Measurements from ENCODE around the gene GRAMD1A. TPM values are rescaled to one million over a fixed set of nuclear protein-coding genes. Genes with fewer than 3 reads are reported as not detected.

The GRAMD1A gene
- 61.9 TPM for total RNA-seq

DNA sequence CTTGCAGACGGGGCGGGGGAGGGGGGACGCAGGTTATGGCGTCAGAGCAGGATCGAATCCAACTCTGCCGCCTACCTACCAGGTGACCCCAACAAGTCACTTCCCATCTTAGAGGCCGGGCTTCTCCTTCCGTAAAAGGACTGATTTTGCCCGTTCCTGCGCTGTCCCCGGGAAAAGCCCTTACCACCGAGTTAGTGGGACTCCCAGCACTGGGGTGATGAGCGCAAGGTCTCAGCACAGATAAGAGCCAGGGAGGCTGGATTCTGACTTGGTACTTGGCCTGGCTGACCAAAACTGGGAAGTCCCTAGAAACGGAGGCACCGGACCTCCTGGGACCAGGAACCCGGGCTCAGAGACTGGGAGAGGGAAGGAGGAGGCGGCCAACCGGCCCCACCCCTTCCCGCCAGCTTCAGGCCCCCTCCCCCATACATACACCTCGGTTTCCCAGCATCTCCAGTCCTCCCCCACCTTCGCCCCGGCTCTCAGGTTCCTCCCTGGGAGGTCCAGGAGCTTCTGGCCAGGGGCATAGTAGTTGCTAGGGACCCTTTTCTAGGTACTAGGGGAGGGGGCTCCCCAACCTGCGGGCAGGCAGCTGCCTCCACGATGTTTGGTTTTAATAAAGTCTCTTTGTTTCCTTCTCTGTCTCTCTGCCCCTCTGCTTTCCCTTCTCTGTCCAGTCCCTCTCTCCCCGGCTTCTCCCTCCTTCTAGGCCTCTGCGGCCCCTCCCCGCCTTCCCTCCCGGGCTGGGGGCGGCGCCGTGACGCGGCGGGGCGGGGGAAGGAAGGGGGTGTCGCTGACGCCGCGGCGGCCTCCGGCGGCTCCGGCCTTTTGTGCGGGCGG is at the start of gene GRAMD1A:
Gene GRAMD1A, plus strand, starts transcription at position 826 of the 840 bp plus-strand sequence. CDS start 156 bp downstream, outside the sequence.
- Histone ChIP-seq H3K4me1 (peaks cover 61% of the 10 kb centered on the region), H3K36me3 (no peaks in the 10 kb centered on the region), H3K27ac (peak within 1 kb of the TSS; percentile 98), H3K27me3 (no peaks in the 10 kb centered on the region), H3K9me3 (no peaks in the 10 kb centered on the region), H3K4me3 (peak within 1 kb of the TSS; percentile 70 to 93)
- DNase-seq (ENCODE audit: extremely low spot score in 2 of 2): peak in 1 of 2 donors; percentile 97
- TF ChIP-seq POLR2AphosphoS5 (IDR thresholded peaks at IDR 0.05; ENCODE audit: insufficient read depth in 1 of 2, low read depth in 1 of 2) (peak; percentile 50 to 89), POLR2A (IDR thresholded peaks at IDR 0.05) (peak; percentile 0 to 76)
- TF ChIP-seq, protein P1, sequence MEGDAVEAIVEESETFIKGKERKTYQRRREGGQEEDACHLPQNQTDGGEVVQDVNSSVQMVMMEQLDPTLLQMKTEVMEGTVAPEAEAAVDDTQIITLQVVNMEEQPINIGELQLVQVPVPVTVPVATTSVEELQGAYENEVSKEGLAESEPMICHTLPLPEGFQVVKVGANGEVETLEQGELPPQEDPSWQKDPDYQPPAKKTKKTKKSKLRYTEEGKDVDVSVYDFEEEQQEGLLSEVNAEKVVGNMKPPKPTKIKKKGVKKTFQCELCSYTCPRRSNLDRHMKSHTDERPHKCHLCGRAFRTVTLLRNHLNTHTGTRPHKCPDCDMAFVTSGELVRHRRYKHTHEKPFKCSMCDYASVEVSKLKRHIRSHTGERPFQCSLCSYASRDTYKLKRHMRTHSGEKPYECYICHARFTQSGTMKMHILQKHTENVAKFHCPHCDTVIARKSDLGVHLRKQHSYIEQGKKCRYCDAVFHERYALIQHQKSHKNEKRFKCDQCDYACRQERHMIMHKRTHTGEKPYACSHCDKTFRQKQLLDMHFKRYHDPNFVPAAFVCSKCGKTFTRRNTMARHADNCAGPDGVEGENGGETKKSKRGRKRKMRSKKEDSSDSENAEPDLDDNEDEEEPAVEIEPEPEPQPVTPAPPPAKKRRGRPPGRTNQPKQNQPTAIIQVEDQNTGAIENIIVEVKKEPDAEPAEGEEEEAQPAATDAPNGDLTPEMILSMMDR (IDR thresholded peaks at IDR 0.05): no peak
- intact Hi-C loops (cut with DNase I): no loop called here

DNA sequence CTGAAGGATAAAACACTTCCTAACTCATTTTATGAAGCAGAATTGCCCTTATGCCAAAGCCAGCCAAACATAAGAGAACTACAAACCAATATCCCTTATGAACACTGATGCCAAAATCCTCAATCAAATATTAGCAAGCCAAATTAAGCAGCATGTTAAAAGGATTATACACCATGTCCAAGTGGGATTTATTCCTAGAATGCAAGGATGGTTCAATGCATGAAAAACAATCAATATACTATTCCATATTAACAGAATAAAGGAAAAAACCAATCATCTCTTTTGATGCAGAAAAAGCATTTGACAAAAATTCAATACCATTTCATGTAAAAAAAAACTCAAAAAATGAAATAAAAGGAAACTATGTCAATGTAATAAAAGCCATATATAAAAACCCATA is 47.0 kb upstream of the GRAMD1A start:
- DNase-seq (ENCODE audit: extremely low spot score in 2 of 2): no peak
- intact Hi-C loops (cut with DNase I): no loop called here
- Histone ChIP-seq H3K4me3 (no peak overlapping the region), H3K4me1 (no peaks in the 10 kb centered on the region), H3K27me3 (no peaks in the 10 kb centered on the region), H3K27ac (no peak overlapping the region), H3K36me3 (peaks cover 0 to 27% of the 10 kb centered on the region in 2 donors), H3K9me3 (peaks cover 26% of the 10 kb centered on the region)
- TF ChIP-seq, protein P1 (IDR thresholded peaks at IDR 0.05): no peak
- TF ChIP-seq POLR2A (IDR thresholded peaks at IDR 0.05): no peak
- no peak for TF ChIP-seq POLR2AphosphoS5 (IDR thresholded peaks at IDR 0.05; ENCODE audit: insufficient read depth in 1 of 2, low read depth in 1 of 2)

GRCh38 chr19:34957830-34958751 is 42.0 kb upstream of the GRAMD1A start:
- no peak overlapping the region for H3K27ac ChIP-seq
- no peak overlapping the region for H3K4me3 ChIP-seq
- H3K9me3 ChIP-seq: peaks cover 53% of the 10 kb centered on the region
- intact Hi-C loops (cut with DNase I): no loop called here
- peaks cover 7 to 54% of the 10 kb centered on the region in 2 donors for H3K36me3 ChIP-seq
- H3K4me1 ChIP-seq: peaks cover 17% of the 10 kb centered on the region
- no peaks in the 10 kb centered on the region for H3K27me3 ChIP-seq
- TF ChIP-seq POLR2AphosphoS5 (IDR thresholded peaks at IDR 0.05; ENCODE audit: insufficient read depth in 1 of 2, low read depth in 1 of 2): no peak
- no peak for TF ChIP-seq POLR2A (IDR thresholded peaks at IDR 0.05)
- DNase-seq (ENCODE audit: extremely low spot score in 2 of 2): no peak

- H3K4me3 ChIP-seq: no peak overlapping the region
- TF ChIP-seq, protein P1 (IDR thresholded peaks at IDR 0.05): no peak
- TF ChIP-seq POLR2A (IDR thresholded peaks at IDR 0.05) (no peak), POLR2AphosphoS5 (IDR thresholded peaks at IDR 0.05; ENCODE audit: insufficient read depth in 1 of 2, low read depth in 1 of 2) (no peak)
- H3K27me3 ChIP-seq: no peaks in the 10 kb centered on the region
- DNase-seq (ENCODE audit: extremely low spot score in 2 of 2): no peak
- H3K27ac ChIP-seq: no peak overlapping the region
- intact Hi-C loops (cut with DNase I): no loop called here
- H3K36me3 ChIP-seq: peaks cover 7 to 54% of the 10 kb centered on the region in 2 donors
- peaks cover 24% of the 10 kb centered on the region for H3K4me1 ChIP-seq
- peaks cover 47% of the 10 kb centered on the region for H3K9me3 ChIP-seq
Observed at GRCh38 chr19:34959021-34959420, 41.1 kb upstream of the GRAMD1A start.

DNA sequence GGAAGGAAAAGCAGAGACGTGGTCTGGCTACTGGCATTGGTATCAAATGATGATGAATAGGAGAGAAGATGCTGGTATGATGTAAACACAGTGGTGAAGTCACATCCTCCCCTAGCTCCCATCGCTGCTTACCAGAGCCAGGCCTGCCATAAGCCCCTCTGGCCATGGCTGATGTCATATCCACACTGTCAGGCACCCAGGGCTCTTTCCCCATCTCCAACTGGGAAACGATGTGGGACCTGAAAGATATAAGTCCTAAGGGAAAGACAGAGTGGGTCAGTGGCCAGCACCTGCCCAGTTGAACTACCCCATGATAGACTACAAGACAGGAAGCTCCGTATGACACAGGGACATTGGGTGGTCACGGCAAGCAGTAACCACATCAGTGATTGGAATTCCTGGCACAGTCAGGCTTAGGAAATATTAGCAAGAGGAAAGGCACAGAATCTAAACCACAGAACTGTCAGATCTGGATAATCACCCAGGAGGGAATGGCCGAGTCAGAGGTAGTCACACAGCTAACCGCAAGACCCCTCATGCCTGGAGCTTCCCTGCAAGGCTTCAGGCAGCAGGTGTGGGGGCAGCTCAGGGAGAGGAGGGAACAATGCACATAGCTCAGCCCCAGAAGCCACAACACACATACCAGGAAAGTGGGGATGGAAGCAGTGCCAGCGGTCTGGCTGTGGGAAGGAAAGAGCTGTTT is 39.9 kb upstream of the GRAMD1A start:
- Histone ChIP-seq H3K4me3 (no peak overlapping the region), H3K36me3 (peaks cover 7 to 54% of the 10 kb centered on the region in 2 donors)

More for the DNA sequence above, 39.9 kb upstream of the GRAMD1A start:
- intact Hi-C loops (cut with DNase I): loop anchor here (1.0 kb wide), 1 partner anchor 21 kb away; no protein-coding TSS in a partner anchor
- peaks cover 47% of the 10 kb centered on the region for H3K9me3 ChIP-seq
- TF ChIP-seq POLR2A (IDR thresholded peaks at IDR 0.05) (no peak), POLR2AphosphoS5 (IDR thresholded peaks at IDR 0.05; ENCODE audit: insufficient read depth in 1 of 2, low read depth in 1 of 2) (no peak)
- TF ChIP-seq, protein P1 (IDR thresholded peaks at IDR 0.05): no peak
- peaks cover 24% of the 10 kb centered on the region for H3K4me1 ChIP-seq
- no peak overlapping the region for H3K27ac ChIP-seq
- no peaks in the 10 kb centered on the region for H3K27me3 ChIP-seq
- no peak for DNase-seq (ENCODE audit: extremely low spot score in 2 of 2)

Data from vagina (tissue), 2 donors.